HG03025 (cell line): ENCODE results near the gene RPUSD4.

Experiments used
- ATAC-seq: cut with Tn5 transposase; IDR thresholded peaks from one replicate; pipeline ENCODE4 v1.9.1; 2021; ENCODE audit warnings: mild to moderate bottlenecking, moderate library complexity; ENCODE audit not compliant: unreplicated experiment, low FRiP score

Gene RPUSD4

DNA sequence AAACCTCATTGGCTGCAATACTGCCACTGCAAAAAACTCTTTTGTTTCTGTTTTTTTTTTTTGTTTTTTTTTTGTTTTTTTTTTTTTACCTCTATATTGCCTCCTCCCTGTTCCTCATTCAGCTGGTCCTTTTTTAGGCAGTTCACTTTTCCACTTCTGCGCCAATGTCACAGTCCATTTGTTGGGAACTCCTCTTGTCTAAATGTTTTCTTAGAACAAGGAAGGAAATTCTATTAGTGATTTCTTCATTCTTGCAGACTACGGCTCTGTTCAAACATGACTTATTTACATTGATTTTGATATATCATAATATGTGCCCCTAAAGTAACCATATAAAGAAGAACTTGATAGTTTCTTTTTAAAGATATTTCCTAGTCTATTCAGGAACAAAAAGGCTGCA is 3.0 kb upstream of the RPUSD4 start:
- no peak for ATAC-seq

DNA sequence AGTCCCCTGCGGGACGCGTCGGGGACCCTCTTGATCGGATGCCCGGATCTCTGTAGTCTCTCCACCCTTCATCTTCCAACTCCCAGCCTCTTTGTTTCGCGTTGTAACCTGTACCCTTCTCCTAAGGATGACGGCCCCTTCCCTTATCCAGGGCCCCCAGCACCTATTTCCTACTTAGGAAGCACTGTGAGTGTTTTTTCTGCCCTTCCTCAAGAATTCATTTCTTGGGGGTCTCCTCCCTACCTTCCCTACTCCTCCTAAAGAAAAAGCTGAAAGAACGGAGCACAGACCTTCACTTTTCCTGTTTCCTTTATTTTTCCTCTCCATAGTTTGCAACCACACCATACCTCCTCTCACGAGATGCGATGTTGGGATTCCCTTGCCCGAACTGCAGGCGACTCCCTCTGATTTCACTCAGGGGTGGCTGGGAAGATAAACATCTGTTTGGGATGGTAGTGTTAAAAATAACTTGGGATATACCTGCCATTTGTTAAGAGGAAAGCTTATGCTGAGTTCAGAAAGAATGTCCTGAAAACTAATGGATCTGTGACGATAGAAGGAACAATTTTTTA is 725 bp upstream of the RPUSD4 start:
- no peak for ATAC-seq

DNA sequence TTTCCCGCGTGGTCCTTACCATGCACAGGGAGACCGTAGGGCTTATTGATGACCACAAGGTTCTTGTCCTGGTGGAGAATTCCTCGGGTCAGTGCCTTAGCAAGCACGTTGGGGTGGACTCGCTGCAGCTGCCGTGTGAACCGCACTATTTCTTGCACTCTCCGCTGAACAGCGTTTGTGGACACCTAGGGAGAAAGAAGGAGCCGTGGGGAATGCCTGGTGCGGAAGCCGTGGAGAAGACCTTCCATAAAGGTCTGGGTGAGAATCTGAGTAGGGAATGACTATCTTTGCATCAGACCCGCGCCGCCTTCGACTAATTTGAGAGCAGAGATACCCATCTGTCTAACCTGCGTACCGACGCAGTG is 597 bp downstream of the RPUSD4 start:
- ATAC-seq, result no peak

DNA sequence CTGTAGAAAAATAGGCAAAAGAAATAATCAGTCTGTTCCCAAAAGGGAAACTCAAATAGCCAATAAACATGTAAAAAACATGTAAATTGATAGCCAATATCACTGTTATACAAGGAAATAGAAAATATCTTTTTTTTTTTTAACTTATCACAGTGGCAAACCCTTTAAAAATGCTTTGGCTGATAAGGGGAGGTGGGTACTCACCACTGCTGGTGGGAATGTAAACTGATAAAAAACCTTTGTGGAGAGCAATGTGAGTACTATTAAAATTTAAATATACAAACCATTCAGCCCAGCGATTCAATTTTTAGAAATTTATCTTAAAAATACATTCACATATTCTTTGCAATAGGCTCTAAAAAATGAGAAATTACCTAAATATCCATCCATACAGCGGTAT is 3.6 kb downstream of the RPUSD4 start:
- ATAC-seq, result no peak

DNA sequence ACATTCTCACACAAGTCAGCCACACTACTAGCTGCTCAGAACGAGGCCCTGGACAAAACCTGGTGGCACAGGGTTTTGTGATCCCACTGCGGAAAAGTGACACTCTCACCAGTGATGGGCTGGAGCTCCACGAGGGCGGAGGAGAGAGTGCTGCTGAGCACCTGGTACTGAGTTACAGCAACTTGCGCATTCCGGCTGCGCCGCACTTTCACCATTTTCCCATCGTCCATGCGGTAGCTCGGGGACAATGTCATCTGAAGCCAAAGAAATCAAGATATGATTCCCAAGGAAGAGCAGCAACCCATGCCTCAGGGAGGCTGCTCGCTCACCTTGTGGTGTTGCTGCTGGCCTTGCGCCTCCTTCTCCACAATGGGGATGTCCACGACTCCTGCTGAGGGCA is 6.1 kb downstream of the RPUSD4 start:
- no peak for ATAC-seq

DNA sequence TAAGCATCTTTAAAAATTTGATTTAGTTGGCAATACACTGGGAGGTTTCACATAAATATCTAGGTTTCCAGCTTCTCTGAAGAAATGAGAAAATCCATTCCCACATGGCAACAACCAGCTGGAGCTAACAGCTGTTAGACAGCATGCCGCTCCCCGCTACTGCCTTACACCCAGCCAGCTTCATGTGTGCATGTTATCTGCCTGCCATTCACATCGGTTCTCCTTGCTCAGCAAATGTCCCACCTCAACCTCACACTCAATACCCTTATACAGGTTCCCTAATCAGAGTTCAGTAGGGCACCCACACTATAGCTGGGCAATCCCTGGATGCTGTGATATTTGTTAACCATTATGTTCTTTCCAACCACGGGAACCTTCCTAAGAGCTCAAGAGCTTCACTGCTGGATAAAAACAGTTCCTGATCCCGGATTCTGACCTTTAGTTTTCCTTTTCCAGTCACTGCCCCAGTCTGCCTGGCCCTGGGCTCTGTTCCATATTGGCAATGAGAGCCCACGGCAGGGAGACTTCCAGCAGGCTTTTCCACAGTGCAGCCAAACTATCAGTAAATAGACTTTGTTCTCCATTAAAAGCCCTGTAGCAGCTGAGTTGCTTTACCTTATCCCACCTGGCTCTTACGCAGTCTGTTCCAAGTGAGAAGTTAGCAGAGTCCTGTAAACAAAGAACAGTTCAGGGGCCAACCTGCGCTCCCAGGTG is 8.6 kb downstream of the RPUSD4 start:
- ATAC-seq, result no peak

DNA sequence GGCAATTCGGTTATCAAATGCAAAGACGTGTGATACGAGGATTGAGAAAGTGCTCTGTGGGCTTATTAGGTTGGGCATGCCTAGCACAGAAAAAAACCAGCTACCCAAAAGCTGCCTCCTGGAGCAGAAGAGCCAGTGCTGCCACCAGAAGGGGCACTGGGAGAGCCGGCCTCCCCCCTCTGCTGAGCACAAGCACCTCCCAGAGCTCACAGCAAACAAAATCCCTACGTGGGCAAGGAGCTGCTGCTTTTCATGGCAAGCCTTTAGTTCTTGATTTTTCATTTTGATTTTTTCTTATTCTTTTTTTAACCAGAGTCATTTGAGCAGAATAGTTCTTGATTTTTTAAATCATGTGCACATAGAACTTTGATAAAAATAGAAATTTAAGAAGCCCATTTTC is 12.8 kb downstream of the RPUSD4 start:
- no peak for ATAC-seq

DNA sequence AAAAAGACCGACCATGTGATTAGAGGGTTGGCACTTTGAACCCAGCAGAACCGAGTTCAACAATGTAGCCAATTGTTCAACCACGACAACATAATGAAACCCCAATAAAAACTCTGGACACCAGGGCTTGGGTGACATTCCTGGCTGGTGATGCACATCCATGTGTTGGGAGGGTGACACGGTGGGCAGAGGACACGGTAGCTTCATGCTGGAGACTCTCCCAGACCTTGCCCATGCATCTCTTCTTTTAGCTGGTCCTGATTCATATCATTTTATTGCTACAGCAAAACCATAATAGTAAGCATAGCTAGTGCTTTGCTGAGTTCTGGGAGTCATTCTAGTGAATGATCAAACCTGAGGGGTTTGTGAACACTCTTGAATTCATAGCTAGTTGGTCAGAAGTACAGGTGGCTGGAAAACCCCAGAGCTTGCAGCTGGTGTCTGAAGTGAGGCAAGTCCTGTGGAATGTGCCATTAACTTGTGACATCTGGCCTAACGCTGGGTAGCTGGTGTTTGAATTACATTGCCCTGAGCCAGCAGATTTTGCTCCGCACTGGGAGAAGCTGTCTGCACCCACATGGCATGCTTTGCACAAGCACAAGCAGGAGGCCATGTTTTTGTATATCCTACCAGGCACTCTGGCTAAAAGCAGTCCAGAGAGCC is 14.0 kb downstream of the RPUSD4 start:
- no peak for ATAC-seq

DNA sequence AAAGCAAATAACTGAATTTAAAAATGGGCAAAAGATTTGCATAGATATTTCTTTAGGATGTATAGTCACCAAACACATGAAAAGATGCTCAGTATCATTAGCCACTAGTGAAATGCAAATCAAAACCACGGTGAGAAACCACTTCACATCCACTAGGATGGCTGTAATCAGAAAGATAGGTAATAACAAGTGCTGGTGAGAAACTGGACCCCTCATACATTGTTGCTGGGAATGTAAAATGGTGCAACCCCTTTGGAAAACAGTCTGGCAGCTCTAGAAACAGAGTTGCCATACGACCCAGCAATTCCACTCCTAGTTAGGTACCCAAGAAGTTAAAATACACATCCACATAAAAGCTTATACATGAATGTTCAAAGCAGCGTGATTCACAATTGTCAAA is 16.3 kb downstream of the RPUSD4 start:
- ATAC-seq, result no peak

DNA sequence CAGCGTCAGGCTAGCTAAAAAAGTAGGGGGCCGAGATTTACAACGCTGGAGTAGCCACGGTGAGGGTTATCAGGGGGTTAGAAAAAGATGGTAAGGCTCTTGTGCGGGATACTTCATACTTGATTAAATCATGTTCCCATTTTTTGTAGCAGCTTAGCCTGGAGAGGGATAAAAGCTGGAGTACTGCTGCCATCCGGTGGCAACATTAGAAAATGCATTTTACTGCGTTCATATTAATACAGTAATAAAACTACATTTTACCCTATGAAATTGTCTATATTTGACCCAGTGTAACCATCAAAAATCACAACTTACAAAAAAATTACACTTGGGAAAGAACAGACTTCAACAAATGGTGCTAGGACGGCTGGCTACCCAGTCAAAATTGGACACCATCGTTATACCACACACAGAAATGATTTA is 17.3 kb downstream of the RPUSD4 start:
- ATAC-seq, result no peak

DNA sequence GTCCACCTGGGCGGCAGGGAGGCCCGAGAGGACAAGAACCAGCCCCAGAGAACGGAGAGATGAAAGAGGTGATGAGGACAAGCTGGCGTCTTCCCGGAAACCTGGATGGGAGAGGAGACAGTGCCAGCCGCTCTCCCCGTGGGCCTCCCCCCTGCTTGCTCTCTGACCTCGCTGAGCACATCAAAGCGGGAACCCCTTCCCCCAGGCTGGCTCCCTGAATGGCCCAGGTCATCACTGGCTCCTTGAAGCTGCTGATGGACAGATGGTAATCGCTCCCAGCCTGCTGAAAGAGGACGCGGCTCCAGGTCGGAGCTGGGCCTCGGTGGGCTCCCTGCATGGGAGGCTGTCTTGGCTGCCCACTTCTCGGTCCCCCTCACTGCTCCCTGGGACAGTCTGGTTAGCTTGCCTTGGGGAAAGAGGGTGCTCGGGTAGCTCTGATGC is 18.4 kb downstream of the RPUSD4 start:
- no peak for ATAC-seq

DNA sequence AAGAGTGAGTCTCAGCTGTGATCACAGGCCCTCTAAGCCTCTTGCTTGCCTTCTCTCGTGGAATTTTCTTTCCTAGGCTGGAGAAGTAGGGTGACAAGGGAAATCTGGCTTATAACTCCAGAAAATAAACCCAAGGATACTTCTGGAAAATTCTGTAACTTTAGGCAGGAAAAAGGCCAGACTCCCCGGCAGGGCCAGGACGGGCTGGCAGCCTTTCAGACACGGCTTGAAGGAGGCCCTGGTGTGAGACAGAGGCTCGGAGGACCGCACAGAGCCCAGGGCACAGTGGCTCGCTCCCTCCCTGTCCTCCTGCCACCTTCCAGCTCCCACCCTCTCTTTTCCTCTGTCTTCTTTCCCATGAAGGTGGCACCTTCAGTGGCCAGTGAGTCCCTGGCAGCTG is 19.1 kb downstream of the RPUSD4 start:
- ATAC-seq, result no peak

DNA sequence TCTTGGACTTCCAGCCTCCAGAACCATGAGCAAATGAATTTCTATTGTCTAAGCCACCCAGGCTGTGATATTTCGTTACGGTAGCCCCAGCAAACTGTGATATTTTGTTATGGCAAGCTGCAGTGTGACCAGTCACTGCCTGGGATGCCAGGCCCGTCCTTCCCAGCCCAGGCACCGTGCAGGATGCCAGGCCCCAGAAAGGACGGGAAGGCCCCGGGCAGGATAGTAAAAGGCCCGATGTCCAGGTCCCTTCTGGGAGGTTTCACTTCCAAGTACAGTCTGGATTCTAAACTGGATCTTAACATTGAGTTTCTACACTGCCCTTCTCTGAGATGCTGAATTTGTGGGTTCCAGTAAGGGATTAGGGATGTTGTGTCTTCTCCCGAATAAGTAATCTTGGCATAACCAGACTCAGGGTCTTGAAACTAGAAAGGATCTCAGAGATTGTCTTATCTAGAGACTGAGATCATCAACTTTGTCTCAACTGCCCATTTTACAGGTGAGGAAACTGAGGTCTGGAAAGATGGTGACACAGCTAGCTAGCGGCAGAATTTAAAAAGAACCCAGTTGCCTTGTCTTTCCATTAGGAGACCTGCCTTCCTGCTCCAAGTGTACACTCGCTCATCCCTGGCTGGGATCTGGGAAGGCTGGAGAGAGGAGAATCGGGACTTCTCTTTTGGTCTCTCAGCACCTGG is 19.9 kb downstream of the RPUSD4 start:
- no peak for ATAC-seq

DNA sequence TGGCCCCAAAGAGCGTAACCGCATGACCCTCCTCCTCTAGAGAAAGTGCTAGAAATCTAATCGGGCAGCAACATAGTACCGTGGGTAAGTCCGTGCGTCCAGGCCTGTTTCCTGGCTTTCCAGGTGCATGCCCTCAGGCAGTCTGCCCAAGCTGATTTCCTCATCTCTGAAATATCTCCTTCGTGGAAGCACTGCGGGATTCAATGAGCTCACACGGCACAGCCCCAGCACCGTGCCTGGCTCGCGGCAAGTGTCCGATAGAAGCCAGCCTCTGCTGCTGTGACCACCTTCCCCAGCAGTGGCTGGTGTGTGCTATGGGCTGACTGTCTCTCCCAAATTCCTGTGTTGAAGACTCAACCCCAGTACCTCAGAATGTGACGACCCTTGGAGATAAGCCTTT is 20.7 kb downstream of the RPUSD4 start:
- no peak for ATAC-seq

DNA sequence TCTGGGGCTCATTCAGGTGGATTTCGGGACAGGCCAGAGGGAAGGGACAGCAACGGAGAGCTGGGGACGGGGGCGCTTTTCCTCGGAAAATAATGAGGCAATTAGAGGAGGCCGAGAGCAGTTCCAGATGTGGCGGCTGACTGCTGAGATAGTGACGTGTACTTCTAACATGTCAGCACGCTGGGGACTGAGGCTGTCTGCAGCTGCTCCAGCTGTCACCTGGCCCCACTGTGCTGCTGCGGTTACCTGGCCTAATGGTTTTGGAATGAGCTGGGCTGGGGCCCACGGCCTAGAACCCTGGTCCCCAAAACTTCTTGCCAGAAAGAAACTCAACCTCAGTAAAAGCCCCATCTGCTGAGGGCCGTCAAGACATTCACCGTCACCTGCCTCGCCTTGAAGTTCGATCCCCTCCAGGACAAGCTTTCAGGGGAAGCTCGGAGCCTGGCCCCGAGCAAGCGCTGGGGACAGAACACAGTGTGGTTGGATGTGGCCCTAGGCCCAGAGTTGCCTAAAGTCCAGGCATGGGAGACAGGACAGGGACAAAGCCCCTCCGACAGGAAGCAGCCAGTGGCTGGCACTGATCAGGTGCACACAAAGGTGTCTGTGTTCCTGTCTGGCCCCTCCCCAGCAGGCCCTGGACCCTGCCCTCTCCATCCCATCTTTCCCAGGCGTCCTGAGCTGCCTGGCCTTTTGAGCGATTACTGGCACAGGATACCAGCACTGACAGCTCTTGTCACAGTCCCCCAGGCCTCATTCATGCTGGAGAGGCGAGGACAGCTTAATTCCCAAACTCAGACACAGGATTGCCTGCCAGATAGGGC is 22.1 kb downstream of the RPUSD4 start:
- peak; percentile 84 for ATAC-seq

DNA sequence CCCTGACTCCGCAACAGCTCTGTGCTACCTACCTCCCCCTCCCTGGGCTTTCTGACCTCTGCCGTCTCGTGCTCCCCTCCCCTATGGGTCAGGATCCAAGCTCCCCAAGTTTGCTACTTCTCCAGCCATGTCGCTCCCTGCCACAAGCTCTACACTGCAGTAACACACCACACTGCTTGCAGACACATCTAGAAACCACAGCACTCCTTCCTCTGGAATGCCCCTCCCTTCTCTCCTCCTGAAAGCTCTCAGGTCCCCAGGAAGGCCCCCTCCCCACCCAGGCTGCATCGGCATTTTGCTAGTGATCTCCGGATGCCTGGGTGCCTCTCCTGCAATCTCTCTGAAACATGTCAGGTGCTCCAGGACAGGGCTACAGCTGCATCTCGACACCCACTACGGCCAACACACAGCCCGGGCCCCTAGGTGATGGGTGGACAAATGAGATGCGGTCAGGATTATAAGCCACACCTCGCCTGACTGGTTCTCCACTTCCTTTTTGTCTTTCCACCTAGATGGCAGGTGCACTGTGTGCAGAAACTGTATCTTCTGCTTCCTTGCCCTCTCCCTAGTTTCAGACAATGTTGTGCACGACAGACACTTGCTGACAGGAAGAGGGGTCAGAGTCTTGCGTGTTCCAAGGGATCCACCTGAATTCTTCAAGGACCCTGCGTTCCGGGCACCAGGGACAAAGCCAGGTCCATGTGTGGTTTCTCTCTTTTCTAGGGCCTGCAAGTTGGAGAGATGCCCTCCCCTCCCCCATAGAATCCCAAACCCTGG is 22.9 kb downstream of the RPUSD4 start:
- ATAC-seq, result peak; percentile 73

DNA sequence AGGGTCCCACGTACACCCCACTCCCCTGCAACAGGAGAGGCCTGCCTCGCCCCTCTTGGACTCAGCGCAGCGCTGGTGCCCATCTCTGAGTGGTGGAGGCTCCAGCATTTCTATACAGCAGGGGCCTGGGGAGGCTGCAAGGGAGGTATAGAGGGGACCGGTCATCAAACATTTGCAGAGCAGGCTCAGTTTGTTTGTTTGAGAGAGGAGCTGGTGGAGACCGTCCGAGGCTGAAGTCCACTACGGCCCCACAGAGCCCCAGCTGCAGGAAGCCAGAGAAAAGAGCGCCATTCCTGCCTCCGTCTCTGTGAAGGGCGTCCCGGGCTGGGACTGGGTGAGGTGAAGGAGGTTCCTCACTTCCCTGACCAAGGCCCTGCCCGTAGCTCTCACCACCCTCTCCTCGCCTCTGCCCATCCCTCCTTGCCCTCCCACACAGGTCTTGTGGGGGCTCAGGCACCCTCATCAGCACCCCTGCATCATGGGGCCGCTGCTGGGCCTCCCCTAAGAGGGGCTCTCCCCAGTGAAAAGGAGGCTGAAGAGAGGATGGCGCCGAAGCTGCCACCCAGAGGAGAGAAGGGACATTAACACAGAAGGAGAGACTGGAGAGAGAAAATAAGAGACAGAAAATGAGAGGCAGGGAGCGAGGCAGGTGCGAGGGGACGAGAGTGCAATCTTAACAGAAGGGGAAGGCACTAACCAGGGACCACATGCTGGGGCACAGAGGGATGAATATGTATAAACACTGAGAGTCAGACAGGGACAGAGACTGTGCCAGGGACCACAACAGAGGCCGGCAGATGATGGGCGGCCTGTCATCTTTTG is 24.5 kb downstream of the RPUSD4 start:
- no peak for ATAC-seq

DNA sequence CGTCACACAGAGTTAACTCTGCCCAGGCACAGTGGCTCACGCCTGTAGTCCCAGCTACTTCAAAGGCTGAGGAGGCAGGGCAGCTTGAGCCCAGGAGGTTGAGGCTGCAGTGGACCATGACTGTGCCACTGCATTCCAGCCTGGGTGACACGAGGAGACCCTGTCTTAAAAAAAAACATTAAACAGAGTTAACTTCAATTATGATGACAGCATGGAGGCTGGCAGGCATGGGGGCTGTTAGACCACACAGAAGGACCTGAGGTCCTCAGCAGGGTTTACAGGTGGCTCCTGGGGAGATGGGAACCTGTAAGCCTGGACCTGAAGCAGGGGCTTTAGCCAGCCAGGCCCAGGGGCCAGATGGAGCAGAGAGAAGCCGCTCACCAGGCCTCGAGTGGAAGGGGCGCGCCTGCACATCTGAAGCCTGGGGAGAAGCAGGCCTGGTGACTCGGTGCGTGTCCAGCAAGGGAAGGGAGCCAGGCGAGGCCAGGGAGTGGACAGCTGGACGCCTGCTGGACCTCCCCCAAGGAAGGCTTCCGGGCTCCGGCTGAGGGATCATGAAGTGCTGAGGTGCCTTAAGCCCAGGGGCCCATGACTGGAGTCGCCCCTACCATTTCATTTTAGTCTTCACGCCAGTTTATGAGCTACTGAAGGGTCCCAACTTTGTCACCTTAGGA is 25.3 kb downstream of the RPUSD4 start:
- ATAC-seq, result no peak
